ENCODE results near the gene RBSN.

RBSN gene

GRCh38 chr3:15056676-15057404 lies 42.1 kb downstream of the RBSN start:
- no peak for DNase-seq

GRCh38 chr3:15055019-15055557 lies 43.9 kb downstream of the RBSN start:
- DNase-seq, result no peak

- no peak for DNase-seq
These were observed 45.4 kb downstream of the RBSN start for GRCh38 chr3:15053541-15053940.

- DNase-seq, result no peak
These were observed 46.4 kb downstream of the RBSN start for GRCh38 chr3:15052335-15053242.

- DNase-seq, result no peak
These were observed 47.4 kb downstream of the RBSN start for GRCh38 chr3:15051531-15051930.

- DNase-seq, result no peak
These were observed 48.4 kb downstream of the RBSN start for GRCh38 chr3:15050405-15051092.

- DNase-seq, result no peak
These were observed 49.4 kb downstream of the RBSN start for GRCh38 chr3:15049584-15049983.

GRCh38 chr3:15045667-15046066 lies 53.3 kb downstream of the RBSN start:
- DNase-seq, result no peak

- DNase-seq, result no peak
These were observed 54.6 kb downstream of the RBSN start for GRCh38 chr3:15044326-15044725.

- no peak for DNase-seq
These were observed 55.4 kb downstream of the RBSN start for GRCh38 chr3:15043408-15044171.

- DNase-seq, result no peak
These were observed 56.0 kb downstream of the RBSN start for GRCh38 chr3:15042936-15043335.

- no peak for DNase-seq
These were observed 57.0 kb downstream of the RBSN start for GRCh38 chr3:15041950-15042349.

- no peak for DNase-seq
These were observed 58.1 kb downstream of the RBSN start for GRCh38 chr3:15040844-15041243.

- DNase-seq, result no peak
These were observed 60.6 kb downstream of the RBSN start for GRCh38 chr3:15038306-15038705.

GRCh38 chr3:15033103-15033502 lies 65.8 kb downstream of the RBSN start:
- DNase-seq, result no peak

GRCh38 chr3:15032650-15033049 lies 66.3 kb downstream of the RBSN start:
- DNase-seq, result no peak

GRCh38 chr3:15029625-15030024 lies 69.3 kb downstream of the RBSN start:
- no peak for DNase-seq

GRCh38 chr3:15023719-15024118 lies 75.2 kb downstream of the RBSN start:
- no peak for DNase-seq

- DNase-seq, result no peak
These were observed 75.7 kb downstream of the RBSN start for GRCh38 chr3:15023249-15023648.
